Sigmoid colon (tissue), 4 donors: ENCODE measurements around the gene TBC1D22A.

Experiments used
- EP300 ChIP-seq, 4 donors: sonication (generic); formaldehyde crosslinking; IDR thresholded peaks; one replicate each; pipeline ENCODE4 v1.6.1; 2017; ENCODE audit warnings: antibody characterized with exemption in 4 of 4
- POLR2A ChIP-seq, 2 donors: fragments of 450-650 bp; IDR thresholded peaks; one replicate each; pipeline ENCODE4 v1.6.1; 2016; ENCODE audit warnings: antibody characterized with exemption in 2 of 2, mild to moderate bottlenecking in 2 of 2, moderate library complexity in 2 of 2
- POLR2AphosphoS5 ChIP-seq, 4 donors: sonication (generic); formaldehyde crosslinking; IDR thresholded peaks; one replicate each; pipeline ENCODE4 v1.6.1; 2017; ENCODE audit warnings: antibody characterized with exemption in 4 of 4
- TF ChIP-seq, protein P1 (sequence below), 4 experiments: fragments of 450-650 bp in 3 of 4; fragments of 200-600 bp in 1 of 4; IDR thresholded peaks; one replicate each; pipeline ENCODE4 v1.5.1; 2016 to 2019; ENCODE audit warnings: antibody characterized with exemption in 4 of 4, mild to moderate bottlenecking in 3 of 4, moderate library complexity in 2 of 4

DNA sequence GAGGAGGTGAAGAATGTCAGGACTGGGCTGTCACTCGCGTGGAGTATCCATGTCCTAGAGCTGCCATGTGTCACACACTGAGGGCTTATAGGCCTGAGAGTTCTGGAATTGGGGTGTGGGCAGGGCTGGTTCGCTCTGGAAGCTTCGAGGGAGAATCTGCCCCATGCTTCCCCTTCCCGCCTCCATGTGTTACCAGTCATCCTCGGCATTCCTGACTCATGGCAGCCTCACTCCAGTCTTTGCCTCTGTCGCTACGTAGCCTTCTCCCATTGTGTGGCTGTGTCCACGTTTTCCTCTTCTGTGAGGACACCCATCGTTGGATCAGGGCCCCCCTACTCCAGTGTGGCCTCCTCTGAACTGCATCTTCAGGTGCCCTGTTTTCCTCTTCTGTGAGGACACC, 301.2 kb downstream of the TBC1D22A start:
- TF ChIP-seq, protein P1, sequence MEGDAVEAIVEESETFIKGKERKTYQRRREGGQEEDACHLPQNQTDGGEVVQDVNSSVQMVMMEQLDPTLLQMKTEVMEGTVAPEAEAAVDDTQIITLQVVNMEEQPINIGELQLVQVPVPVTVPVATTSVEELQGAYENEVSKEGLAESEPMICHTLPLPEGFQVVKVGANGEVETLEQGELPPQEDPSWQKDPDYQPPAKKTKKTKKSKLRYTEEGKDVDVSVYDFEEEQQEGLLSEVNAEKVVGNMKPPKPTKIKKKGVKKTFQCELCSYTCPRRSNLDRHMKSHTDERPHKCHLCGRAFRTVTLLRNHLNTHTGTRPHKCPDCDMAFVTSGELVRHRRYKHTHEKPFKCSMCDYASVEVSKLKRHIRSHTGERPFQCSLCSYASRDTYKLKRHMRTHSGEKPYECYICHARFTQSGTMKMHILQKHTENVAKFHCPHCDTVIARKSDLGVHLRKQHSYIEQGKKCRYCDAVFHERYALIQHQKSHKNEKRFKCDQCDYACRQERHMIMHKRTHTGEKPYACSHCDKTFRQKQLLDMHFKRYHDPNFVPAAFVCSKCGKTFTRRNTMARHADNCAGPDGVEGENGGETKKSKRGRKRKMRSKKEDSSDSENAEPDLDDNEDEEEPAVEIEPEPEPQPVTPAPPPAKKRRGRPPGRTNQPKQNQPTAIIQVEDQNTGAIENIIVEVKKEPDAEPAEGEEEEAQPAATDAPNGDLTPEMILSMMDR (IDR thresholded peaks at IDR 0.05) = no peak
- TF ChIP-seq POLR2AphosphoS5 (IDR thresholded peaks at IDR 0.05) (no peak), EP300 (IDR thresholded peaks at IDR 0.05) (no peak), POLR2A (IDR thresholded peaks at IDR 0.05) (no peak)
